ENCODE data around the gene TAF13. TPM values are rescaled to one million over a fixed set of nuclear protein-coding genes. Genes with fewer than 3 reads are reported as not detected.

TAF13 gene
- total and polyA plus RNA-seq, 12 donors = 18.4 to 69.9 (median 58.0) TPM

GRCh38 chr1:109046671-109047070 is 29.1 kb downstream of the TAF13 start:
- no peak for ATAC-seq
- no peak for TF ChIP-seq CTCF (IDR thresholded peaks at IDR 0.05)
- Histone ChIP-seq H3K4me3 (no peak overlapping the region), H3K4me1 (peaks cover 0 to 5% (median 0%) of the 10 kb centered on the region in 9 donors), H3K27me3 (no peaks in the 10 kb centered on the region), H3K36me3 (no peaks in the 10 kb centered on the region), H3K27ac (no peak overlapping the region), H3K9me3 (no peaks in the 10 kb centered on the region)
- intact Hi-C loops (cut with DNase I) = loop anchor here in 2 of 10 donors (10.0 kb wide), 2 partner anchors 48 to 58 kb away; partner anchors contain the start of gene TMEM167B (in 1 of the 2)
- DNase-seq = no peak
- WGBS, 2 donors = 79 to 82% methylated on average over 4 of the region's 4 CpGs

GRCh38 chr1:109045595-109045994 is 30.2 kb downstream of the TAF13 start:
- Histone ChIP-seq H3K27ac (no peak overlapping the region), H3K9me3 (no peaks in the 10 kb centered on the region), H3K4me3 (no peak overlapping the region), H3K27me3 (no peaks in the 10 kb centered on the region), H3K4me1 (peaks cover 0 to 8% (median 3%) of the 10 kb centered on the region in 9 donors), H3K36me3 (no peaks in the 10 kb centered on the region)
- intact Hi-C loops (cut with DNase I) = loop anchor here in 2 of 10 donors (10.0 kb wide), 2 partner anchors 49 to 59 kb away; partner anchors contain the start of gene TMEM167B (in 1 of the 2)
- 74 to 83% methylated on average over 1 of the region's 1 CpG for WGBS, 2 donors
- ATAC-seq (no peak), DNase-seq (no peak)
- TF ChIP-seq CTCF (IDR thresholded peaks at IDR 0.05) = no peak

GRCh38 chr1:109041621-109042468 is 34.0 kb downstream of the TAF13 start, which contains the start of gene WDR47:
TSS of gene WDR47 (minus strand) at chr1:109042102. CDS start at chr1:109023512, 18,590 bp downstream.
- ATAC-seq = peak; percentile 97 to 99 (median 98)
- intact Hi-C loops (cut with DNase I) = loop anchor here in 6 of 10 donors (1.0 to 10.0 kb wide), 6 partner anchors 35 to 70 kb away; partner anchors contain the start of genes TMEM167B (in 3 of the 6) and TAF13 (in 1 of the 6)

More at GRCh38 chr1:109041621-109042468, 34.0 kb downstream of the TAF13 start, which contains the start of gene WDR47:
- Histone ChIP-seq H3K9me3 (no peaks in the 10 kb centered on the region), H3K4me1 (peaks cover 0 to 20% (median 13%) of the 10 kb centered on the region in 9 donors), H3K4me3 (peak within 1 kb of the TSS; percentile 89 to 100 (median 96)), H3K27ac (peak within 1 kb of the TSS; percentile 54 to 93 (median 89)), H3K36me3 (no peaks in the 10 kb centered on the region), H3K27me3 (no peaks in the 10 kb centered on the region)
- TF ChIP-seq CTCF (IDR thresholded peaks at IDR 0.05) = no peak
- 1% methylated on average over 53 to 85 of the region's 90 CpGs for WGBS, 2 donors
- peak; percentile 94 to 95 for DNase-seq

All from heart right ventricle (tissue), 16 donors.